HG03175 (cell line): ENCODE measurements around the gene TBX3.

Experiments used
- ATAC-seq: cut with Tn5 transposase; IDR thresholded peaks from one replicate; pipeline ENCODE4 v1.9.1; 2021; ENCODE audit warnings: mild to moderate bottlenecking, moderate library complexity; ENCODE audit not compliant: unreplicated experiment

Gene TBX3

DNA sequence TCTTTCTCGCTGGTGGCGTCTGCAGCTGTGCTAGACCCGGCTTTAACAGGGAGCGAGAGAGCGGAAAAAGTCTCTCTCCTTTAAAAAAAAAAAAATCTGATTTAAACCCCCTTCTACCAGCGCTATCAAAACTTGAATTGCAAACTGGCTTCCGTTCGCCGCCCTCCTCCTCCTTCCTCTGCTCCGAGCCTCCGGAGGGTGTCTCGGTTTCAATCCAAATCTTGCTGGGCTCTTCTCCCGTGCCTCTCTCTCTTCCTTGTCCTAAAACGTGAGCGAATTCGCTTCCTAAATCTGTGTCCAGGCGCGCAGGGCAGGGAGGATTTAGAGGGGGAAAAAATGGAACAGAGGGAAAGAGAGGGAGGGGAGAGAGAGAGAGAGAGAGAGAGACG is 272 bp downstream of the TBX3 start:
- ATAC-seq = no peak

DNA sequence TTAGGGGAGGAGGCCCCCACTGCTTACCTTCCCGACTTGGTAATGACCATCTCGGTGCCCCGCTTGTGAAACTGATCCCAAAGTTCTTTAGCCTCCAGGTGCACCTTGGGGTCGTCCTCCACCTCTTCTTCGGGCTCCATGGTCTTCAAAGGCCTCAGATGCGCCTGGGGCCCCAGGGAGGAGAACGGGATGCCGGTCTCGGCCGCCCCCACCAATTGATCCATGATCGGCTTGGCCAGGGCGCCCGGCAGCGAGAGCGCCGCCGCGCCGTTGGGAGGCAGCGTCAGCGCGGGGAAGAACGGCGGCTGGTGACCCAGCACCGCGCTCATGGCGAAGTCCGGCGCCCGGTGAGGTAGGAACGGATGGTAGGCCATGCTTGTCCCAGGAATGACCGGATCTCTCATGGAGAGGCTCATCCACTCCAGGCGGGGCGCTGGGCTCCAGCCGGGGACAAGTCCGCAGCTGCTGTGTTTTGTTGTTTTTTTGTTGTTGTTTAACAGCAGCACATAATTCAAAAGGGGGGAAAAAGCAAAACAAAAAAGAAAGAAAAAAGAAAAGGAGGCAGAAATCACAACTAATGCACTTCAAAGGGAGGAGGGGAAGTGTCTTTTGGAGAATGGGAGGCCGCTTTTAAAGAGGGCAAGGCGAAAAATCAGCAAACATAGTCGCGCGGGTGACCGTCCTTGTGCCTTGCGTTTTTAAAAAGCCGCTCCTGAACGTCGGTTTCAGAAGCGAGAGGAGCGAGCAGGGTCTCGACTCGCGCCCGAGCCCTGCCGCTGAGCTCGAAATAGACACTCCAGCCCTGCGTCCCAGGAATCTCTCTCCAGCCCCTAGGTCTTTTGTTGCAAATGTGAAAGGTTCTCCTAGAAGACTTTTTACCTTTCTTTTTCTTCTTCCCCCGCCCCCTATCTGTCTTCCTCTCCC is 928 bp downstream of the TBX3 start:
- no peak for ATAC-seq

DNA sequence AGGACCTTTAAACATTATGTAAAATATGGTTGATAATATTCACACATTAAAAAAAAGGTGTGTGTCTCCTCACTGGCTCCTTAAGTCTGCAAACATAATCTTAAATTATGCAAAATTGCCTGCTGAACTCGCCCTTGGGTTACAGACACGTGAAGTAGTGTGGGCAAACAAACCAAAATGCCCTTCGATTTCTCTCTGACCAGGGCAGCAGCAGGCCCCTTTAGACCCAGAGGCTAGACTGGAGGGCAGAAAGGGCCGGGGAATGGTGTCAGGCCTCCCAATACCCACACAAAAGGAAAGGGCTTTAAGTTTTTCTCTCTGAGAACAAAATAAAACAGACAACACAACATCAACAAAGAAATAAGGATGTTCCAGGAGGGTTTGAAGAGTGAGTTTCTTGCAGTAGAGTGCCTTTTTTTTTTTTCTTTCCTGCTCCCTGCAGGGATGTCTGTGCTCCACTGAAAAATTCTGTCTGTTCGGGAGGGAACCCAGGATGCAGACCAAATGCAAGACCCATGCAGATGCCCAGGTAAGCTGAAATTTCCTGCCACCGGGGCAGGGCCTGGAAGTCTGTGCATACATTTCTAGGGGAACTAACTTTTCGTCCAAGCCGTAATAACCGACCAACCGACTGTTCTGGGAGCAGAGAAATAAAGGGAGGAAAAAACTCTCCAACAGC is 1.7 kb downstream of the TBX3 start:
- ATAC-seq = no peak

DNA sequence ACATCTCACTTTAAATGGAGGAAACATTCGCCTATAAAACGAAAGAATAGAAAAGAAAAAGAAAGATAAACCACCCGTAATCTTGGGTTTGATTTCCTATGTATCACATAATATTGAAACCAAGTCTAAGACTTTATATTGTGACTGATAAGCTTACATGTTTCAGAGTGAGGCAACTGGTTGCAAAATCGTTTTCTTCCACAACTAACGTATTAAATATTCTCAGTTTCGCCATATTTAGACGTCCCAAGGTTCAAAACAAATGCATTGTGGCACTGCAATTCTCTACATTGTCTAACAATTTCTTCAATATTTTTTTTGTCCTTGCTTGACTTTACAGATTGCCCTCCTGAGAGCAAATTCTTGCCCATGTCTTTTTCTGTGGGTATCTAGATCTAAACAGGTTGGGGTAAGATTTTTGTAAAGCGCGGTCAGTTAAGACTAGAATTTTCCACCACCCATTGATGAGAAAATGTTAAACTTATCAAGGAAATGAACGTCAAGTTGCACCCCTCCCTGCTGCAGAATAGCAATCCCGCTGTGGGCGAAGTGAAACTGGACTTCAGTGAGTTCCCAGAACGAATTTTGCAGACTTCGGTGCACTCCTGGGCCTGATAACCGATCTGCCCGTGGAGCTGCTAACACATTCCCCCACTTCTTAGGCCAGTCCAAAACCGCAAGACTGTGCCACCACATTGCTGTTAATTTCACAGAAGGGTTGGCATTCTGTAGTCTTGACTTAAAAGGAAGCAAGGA is 2.7 kb downstream of the TBX3 start:
- ATAC-seq = no peak

DNA sequence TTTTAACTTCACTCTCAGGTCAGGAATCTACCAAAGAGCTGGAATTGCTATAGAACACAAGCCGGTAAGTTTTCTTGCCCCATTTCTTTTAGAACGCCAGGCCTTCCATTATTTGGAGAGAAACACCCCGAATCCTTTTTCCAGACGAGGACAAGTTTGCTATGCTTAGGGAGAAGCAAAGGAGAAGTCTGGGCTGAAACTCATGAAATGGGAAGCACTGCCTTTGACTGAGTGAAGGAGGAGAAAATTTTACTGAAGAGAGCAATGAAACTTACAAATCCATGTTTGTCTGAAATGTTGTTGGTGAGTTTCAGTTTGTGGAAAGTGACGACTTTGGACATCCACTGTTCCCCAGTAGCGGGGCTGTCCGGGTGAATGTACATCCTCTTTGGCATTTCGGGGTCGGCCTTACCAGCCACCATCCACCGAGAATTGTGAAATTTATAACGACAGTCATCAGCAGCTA is 3.3 kb downstream of the TBX3 start:
- no peak for ATAC-seq

DNA sequence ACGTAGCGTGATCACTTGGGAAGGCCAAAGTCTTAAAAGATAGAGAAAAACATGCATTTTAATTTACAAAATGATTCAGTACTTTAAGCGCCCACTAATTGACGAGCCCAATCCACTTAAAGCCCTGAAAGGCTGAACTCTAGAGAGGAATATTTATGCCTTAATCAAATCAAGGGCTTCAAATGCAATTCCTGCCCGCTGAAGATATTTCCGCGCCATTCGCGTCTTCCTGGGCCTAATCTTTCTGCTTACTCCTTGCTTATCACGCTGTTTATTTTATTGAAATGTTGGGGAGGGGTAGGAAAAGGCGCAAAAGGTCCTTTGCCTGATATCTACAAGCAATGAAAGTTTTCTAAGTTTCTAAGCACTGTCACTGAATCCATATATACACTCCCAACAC is 4.0 kb downstream of the TBX3 start:
- no peak for ATAC-seq

DNA sequence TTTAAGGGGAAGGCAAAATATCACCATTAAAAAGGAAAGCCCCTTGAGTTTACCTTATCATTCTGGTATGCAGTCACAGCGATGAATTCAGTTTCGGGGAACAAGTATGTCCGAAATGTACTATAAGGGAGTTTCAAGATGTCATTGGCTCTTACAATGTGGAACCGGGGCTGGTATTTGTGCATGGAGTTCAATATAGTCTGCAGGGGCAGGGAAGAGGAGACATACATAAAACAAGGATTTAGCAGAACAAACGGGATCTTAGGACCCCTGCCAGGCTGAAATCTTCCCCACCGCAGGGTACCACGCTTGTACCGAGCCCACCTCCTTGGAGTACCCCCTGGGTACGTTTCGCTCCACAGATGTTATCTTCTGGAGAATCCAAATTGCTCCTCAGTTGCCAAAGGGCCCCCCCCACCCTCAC is 4.5 kb downstream of the TBX3 start:
- no peak for ATAC-seq

DNA sequence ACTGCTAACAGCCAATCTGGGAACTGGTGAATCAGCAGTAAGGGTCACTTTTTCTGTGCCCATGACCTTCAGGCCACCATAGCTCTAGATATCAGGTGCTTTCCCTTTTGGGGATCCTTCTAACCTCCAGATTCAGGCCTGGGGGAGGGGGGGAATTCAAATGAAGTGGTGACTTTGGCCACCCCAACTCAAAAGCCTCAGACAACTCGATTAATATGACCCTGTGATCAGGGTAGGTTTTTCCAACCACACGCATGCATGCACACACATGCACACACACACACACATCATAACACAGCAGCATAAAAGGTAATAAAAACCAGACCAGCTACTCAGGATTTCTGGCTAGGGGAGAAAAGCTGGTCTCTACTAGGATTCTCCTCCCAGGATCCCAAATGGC is 5.3 kb downstream of the TBX3 start:
- ATAC-seq = no peak

DNA sequence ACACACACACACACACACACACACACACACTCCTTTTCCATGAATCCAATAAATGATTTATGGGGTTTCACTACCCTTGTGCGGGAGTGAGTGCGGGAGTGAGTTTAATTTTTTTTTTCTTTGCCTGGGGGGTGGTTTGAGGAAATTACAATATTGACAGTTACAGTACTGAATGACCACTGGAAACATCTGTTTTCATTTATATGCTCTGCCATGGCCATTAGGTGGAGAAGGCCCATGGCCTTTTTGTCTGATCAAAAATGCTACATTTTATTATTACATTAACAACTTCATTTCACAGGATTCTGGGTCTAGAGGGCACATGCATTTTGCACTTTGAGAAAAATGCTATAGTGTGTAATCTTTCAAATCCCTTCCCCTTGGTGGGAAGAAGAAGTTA is 5.9 kb downstream of the TBX3 start:
- ATAC-seq = no peak

DNA sequence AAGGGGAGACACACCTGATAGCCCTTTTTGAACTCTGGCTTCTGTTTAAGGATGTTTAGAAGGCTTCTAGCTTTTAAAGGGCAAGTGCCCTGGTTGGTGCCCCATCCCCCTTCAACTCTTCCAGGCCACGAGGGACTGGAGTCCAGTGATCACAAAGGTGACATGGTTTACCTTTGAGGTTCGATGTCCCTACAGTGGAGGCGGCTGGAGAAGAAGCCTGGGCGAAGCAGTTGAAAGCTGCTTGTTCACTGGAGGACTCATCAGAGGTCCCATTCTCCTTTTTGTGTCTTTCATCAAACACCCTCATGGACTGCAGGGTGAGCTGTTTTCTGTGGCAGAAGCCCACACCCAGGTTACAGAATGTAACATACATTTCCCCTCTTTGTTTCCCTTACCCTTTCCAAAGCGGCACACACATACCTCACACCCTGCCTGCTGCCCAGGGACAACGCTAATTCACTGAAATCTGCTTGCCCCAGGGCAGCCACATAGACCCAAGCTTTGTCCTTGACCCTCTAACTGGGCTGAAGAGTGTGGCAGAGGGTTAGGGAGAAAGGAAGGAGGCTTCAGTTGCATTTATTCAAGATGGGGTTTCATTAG is 7.7 kb downstream of the TBX3 start:
- ATAC-seq = no peak

DNA sequence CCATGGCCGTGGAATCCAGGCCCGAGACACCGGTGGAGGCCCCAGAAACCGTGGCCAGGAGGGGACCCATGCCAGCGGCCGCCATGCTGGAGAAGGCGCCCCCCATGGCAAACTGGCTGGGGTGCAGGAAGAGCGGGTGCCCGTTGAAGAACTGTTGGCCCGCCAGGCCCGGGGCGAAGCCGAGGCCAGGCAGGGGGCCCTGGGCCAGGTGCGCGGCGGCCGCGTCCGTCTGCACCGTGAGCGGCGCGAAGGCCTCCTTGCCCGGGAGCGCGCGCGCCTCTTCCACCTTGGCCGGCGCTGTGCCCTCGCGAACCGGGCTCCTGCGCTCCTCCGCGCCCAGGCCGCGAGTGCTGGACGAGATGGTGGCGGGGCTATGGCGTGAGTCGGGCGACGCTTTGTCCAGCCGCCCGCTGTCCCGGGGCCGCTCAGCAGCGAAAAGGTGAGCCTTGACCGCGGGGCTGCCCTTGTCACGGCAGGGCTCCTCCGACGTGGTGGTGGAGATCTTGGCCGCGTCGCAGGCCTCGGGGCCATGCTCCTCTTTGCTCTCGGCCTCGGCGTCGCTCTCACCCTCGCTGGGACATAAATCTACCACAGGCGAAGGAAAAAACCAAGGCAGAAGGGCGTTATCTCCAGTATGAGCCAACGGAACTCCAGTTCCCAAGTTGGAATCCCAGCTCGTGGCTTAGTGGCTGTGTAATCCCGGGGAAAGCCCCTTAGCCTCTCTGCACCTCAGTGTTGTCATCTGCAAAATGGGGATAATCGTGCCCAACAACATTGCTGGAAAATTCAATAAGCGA is 9.5 kb downstream of the TBX3 start:
- no peak for ATAC-seq

DNA sequence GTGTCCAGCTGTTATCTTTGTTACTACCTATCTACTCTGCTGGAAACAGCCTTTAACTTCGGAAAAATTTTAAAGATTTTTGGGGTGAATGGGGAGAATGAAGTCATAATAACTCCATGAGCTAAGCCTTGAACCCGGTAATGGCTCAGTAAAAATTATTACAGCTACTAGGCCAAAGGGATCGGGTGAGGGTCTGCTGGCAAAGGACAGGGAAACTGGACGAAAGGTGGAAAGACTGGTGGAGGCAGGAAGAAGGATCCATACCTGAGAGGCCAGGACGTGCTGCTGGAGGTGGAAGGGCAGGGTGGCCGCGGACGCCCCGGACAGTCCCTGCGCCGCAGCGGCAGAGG is 10.1 kb downstream of the TBX3 start:
- ATAC-seq = no peak

DNA sequence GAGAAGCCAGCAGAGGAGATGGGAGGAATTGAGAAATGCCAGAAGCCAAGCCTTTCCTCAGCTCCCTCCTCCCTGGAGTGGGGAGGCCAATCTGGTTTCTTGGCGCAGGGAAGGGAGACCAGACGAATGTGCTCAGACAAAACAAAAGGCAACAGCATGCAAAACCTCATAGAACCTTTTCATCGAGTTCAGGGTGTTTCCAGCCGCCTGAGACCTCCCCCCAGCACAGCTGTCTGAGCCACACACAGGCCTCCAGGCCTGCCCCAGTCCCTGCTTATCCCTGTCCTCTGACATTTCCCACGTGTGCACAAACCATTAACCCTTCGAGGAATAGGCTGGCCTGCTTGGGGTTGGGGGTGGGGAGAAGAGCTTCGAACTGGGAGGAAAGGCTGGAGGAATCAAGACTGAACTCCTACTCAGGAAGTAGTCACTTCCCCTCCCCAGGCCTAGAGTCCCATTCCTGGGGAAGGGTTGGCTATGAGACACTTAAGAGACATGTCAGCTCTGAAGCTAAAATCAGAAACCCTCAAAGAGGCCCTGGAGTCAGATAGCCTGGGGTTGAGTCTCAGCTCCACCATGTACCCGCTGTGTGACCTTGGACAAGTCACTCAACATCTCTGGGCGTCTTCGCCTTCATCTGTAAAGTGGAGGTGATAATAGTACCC is 10.7 kb downstream of the TBX3 start:
- ATAC-seq = no peak

DNA sequence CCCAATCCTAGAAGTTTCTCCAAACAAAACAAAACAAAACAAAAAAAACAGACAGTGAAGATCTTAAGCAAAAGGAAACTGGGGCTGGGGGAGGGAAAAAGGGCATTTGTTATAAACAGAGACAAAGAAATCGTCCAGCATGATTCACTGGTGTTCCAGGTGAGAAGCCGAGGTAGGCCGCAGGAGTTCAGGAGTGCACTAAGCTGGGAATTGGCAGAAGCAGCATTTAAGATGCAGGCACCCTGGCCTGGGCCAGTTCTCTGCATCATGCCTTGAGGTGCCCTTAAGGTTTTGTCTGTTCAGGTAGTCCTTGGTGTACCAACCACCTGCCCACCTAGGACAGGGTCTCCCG is 11.2 kb downstream of the TBX3 start:
- ATAC-seq = no peak

DNA sequence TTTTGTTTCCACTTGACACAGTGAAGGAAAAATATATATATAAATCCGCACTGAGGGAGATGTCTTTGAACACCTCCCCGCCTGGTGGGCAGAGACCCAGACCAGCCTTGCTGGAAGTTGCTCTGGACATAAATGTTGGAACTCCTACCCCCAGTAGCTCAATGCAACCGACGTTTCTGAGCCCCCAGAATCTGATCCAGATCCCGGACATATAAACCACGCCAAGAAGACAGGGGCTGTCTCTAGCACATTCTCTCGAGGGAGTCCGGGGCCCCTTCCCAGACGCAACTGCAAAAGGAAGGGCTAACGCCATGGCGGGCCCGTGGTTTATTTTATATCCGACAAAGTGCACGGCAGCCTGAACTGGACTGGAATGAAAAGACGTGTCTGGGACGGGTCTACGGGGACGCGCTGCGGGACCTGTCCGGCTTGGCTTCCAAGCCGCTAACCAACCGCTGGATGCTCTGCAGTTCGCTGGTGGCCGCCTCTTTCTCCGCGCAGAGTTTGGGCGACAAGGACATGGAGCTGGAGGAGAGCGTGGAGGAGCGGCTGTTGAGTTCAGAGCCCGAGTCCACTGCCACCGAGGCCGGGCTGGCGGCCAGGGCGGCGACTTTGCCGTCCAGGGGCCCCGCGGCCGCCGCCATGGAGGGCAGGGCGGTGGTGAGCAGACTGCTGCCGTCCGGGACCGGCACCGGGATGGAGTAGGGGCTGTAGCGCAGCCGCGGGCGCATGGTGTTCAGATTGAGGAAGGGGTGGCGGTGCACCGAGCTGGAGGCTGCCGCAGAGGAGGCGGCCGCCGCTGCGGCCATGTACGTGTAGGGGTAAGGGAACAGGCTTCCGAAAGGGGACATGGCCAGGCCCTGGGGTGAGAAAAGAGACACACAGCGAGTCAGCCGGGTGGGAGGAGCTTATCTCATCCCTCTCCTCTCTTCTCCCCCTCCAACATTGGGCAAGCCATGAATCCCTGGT is 12.2 kb downstream of the TBX3 start:
- ATAC-seq = no peak

DNA sequence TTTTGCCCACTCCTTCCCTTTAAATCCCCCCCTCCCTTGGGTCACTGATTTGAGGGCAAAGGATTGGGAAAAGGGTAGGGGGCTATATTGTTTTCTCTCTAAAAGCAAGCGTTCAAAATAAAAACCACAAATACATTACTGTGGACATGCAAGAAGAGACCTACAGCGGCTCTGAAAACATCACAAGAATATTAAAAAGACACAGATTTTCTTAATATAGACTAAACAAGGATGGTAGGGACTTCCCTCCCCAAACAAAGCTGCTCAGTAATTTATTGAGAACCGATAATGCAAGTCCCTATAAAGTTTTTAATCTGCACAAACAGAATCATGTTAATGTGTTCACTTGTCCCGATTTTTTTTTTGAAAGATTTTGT is 12.9 kb downstream of the TBX3 start:
- no peak for ATAC-seq

DNA sequence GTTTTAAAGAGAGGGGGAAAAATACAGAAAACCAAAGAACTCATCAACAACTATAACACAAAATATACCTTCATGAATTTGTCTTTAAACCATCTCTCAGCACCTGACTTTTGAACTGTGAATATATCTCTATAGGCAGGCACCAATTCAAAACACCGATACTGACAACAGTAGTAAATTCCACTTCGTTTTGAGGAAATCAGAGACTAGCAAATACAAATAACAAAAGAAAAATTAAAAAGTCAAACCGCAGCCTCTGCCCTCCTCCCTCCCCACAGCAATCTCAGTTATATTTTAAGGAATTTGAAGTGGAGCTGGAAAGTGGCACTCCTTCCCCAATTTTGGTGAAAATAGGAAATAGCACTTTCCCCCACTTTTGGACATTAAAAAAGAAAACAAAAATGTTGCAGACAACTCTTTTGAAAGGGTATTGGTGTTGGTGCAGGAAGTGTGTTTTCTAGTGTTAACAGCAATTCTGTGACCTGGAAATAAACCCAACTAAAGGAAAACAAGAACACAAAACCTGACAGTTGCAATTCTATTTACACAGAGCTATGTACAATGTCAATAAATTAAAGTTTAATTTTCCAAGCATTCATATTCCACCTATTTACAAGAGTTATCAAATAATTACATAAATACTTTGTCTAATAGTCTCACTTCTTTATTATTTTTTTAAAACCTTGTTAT is 13.5 kb downstream of the TBX3 start:
- ATAC-seq = no peak
